H4 (cell line): ENCODE results near the gene NWD2. TPM values are rescaled to one million over a fixed set of nuclear protein-coding genes. Genes with fewer than 3 reads are reported as not detected.

Experiments
- DNase-seq: peaks from one replicate; pipeline ENCODE4 v3.0.0-alpha.2; 2015; ENCODE audit warnings: low spot score
- total RNA-seq: library from RNA; depleted of rRNA; stranded (reverse); fragments of >200 nt; shearing (Covaris generic); gene quantifications from 2 replicates; pipeline ENCODE4 v1.2.3, GENCODE V29; 2014

The NWD2 gene
- total RNA-seq, 1 experiment from 2014 or later = not detected

- DNase-seq = no peak
These were observed 196.9 kb downstream of the NWD2 start for GRCh38 chr4:37441231-37442061.

- no peak for DNase-seq
These were observed 197.4 kb downstream of the NWD2 start for GRCh38 chr4:37442062-37442323.

GRCh38 chr4:37443137-37443536 lies 198.6 kb downstream of the NWD2 start:
- DNase-seq = no peak

- DNase-seq = no peak
These were observed 200.5 kb downstream of the NWD2 start for GRCh38 chr4:37445023-37445422.

GRCh38 chr4:37446016-37446415 lies 201.5 kb downstream of the NWD2 start:
- peak; percentile 21 for DNase-seq

GRCh38 chr4:37447886-37448285 lies 203.3 kb downstream of the NWD2 start:
- DNase-seq = no peak

GRCh38 chr4:37450309-37450708 lies 205.8 kb downstream of the NWD2 start:
- DNase-seq = no peak

- no peak for DNase-seq
These were observed 206.4 kb downstream of the NWD2 start for GRCh38 chr4:37450911-37451310.

GRCh38 chr4:37451656-37452055 lies 207.1 kb downstream of the NWD2 start:
- DNase-seq = no peak

GRCh38 chr4:37452952-37453280 lies 208.4 kb downstream of the NWD2 start:
- peak; percentile 84 for DNase-seq

- peak; percentile 57 for DNase-seq
These were observed 208.9 kb downstream of the NWD2 start for GRCh38 chr4:37453281-37453998.

- DNase-seq = no peak
These were observed 209.7 kb downstream of the NWD2 start for GRCh38 chr4:37453999-37454800.

- DNase-seq = no peak
These were observed 211.0 kb downstream of the NWD2 start for GRCh38 chr4:37455301-37456131.

GRCh38 chr4:37461801-37462200 lies 217.3 kb downstream of the NWD2 start:
- DNase-seq = no peak

GRCh38 chr4:37463033-37463856 lies 218.7 kb downstream of the NWD2 start:
- no peak for DNase-seq

- no peak for DNase-seq
These were observed 220.0 kb downstream of the NWD2 start for GRCh38 chr4:37464373-37465128.

GRCh38 chr4:37465296-37465695 lies 220.8 kb downstream of the NWD2 start:
- no peak for DNase-seq

- DNase-seq = no peak
These were observed 221.3 kb downstream of the NWD2 start for GRCh38 chr4:37465845-37466244.

- no peak for DNase-seq
These were observed 222.7 kb downstream of the NWD2 start for GRCh38 chr4:37467223-37467622.

GRCh38 chr4:37467824-37468223 lies 223.3 kb downstream of the NWD2 start:
- DNase-seq = no peak
